ENCODE measurements around the gene PAXX.

PAXX gene

DNA sequence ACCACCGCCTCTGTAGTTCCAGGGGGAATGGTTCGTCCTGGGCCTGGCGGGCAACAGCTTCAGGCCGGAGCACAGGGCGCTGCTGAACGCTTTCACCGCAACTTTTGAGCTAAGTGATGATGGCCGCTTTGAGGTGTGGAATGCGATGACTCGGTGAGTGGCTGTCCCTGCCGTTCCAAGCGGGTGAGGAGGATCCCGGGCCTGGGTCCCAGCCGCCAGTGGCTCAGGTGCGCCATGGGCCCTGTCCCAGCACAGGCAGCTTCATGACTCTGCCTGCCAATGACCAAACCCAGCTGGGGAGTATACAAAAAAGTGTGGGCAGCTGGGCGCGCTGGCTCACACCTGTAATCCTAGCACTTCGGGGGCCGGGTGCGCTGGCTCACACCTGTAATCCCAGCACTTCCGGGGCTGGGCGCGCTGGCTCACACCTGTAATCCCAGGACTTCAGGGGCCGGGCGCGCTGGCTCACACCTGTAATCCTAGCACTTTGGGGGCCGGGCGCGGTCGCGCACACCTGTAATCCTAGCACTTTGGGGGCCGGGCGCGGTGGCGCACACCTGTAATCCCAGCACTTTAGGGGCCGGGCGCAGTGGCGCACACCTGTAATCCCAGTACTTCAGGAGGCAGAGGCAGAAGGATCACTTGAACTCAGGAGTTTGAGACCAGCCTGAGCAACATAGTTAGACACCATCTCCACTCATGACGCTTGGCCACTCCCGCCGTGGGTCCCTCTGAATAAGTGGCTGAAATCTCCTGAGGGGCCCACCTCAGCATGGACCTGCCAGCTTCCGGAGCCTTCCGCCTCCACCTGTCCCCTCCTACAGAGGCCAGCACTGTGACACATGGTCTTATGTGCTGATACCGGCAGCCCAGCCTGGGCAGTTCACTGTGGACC, 39.1 kb upstream of the PAXX start:
- DNase-seq (ENCODE audit: extremely low read depth in 1 of 2, low read depth in 1 of 2) = no peak

DNA sequence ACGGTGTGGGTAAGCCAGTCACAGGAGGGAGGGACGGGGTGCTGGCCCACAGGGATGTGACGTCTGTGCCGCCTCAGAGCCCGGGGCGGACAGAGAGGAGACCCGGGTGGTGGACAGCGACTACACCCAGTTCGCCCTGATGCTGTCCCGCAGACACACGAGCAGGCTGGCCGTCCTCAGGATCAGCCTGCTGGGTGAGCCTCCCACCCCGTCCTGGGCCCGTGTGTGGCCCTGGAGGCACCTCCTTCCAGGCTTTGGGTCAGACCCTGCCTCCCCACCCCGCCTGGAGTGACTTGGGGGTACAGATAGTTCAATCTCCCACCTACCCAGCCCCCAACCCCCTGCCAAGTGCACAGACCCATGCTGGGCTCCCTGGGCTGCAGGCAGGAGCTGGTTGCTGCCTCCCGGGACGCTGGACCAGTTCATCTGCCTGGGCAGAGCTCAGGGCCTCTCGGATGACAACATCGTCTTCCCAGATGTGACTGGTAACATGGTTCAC, 38.4 kb upstream of the PAXX start:
- no peak for DNase-seq (ENCODE audit: extremely low read depth in 1 of 2, low read depth in 1 of 2)

DNA sequence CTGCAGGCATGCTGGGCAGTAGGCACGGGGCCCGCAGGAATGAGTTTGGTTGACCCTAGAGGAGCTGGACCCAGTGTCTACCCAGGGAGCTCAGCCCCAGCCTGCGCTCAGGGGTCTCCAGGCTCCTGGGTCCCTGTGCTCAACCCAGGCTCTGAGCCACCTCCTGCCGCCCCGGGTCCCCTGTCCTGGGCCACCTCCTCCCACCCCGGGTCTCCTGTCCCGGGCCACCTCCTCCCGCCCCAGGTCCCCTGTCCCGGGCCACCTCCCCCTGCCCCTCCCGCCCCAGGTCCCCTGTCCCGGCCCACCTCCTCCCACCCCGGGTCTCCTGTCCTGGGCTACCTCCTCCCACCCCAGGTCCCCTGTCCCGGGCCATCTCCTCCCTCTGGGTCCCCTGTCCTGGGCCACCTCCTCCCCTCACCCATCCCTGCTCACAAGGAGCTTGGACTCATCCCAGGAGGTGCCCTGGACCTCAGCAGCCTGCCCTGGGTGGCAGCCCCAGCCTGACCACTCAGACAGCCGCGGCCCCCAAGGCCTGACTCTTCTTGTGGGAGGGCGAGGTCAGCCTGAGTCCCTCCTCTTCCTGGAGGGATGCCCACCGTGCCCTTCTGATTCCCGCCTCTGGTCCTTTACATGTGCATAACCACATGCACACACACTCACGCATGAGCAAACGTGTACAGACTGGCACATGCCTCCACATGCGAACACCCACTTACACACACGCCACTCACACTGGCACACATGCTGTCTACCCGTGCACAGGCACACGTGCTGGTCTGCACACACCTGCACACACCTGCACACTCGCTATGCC, 37.7 kb upstream of the PAXX start:
- no peak for DNase-seq (ENCODE audit: extremely low read depth in 1 of 2, low read depth in 1 of 2)

GRCh38 chr9:136955202-136955942, 36.9 kb upstream of the PAXX start:
- no peak for DNase-seq (ENCODE audit: extremely low read depth in 1 of 2, low read depth in 1 of 2)

DNA sequence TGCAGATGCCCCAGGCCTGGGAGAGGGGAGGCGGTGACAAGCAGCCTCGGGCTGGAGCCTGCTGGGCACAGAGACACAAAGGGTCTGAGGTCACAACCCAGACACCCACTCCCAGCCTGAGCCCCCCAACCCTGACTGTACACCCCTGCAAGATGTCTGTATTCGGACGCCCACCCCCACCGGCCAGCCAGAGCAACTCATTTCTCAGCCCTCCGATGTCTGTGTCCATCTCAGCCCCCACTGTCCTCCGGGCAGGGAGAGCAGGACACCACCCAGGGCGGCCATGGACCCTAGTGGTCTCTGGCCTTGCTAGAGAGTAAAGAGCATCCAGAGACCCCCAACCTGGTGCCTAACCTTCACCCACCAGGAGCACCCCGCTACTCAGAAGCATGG, 36.3 kb upstream of the PAXX start:
- DNase-seq (ENCODE audit: extremely low read depth in 1 of 2, low read depth in 1 of 2) = no peak

DNA sequence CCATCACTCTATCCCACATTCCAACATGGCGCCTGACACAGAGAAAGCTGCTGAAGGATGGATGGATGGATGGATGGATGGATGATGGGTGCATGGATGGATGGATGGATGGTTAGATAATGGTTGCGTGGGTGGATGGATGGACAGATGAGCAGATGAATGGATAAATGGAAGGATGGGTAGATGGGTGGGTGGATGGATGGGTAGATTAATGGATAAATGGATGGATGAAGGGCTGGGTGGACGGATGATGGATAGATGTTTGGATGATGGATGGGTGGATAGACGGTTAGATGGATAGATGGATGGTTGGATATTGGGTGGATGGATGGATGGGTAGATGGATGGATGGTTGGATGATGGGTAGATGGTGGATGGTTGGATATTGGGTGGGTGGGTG, 35.6 kb upstream of the PAXX start:
- no peak for DNase-seq (ENCODE audit: extremely low read depth in 1 of 2, low read depth in 1 of 2)

DNA sequence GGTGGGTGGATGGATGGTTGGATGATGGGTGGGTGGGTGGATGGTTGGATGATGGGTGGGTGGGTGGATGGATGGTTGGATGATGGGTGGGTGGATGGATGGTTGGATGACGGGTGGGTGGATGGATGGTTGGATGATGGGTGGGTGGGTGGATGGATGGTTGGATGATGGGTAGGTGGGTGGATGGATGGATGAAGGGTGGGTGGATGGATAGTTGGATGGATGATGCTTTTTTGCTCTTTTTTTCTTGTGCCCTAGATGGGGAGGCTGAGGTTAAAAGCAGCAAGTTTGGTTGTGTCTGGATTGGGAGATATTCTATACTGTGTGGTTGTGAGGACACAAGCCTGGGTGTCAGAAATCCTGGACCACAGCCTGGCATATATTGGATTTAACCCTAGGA, 34.8 kb upstream of the PAXX start:
- DNase-seq (ENCODE audit: extremely low read depth in 1 of 2, low read depth in 1 of 2) = no peak

- DNase-seq (ENCODE audit: extremely low read depth in 1 of 2, low read depth in 1 of 2) = no peak
Measured at GRCh38 chr9:136957901-136958300, 34.3 kb upstream of the PAXX start.

- no peak for DNase-seq (ENCODE audit: extremely low read depth in 1 of 2, low read depth in 1 of 2)
Measured at GRCh38 chr9:136958473-136958872, 33.7 kb upstream of the PAXX start.

DNA sequence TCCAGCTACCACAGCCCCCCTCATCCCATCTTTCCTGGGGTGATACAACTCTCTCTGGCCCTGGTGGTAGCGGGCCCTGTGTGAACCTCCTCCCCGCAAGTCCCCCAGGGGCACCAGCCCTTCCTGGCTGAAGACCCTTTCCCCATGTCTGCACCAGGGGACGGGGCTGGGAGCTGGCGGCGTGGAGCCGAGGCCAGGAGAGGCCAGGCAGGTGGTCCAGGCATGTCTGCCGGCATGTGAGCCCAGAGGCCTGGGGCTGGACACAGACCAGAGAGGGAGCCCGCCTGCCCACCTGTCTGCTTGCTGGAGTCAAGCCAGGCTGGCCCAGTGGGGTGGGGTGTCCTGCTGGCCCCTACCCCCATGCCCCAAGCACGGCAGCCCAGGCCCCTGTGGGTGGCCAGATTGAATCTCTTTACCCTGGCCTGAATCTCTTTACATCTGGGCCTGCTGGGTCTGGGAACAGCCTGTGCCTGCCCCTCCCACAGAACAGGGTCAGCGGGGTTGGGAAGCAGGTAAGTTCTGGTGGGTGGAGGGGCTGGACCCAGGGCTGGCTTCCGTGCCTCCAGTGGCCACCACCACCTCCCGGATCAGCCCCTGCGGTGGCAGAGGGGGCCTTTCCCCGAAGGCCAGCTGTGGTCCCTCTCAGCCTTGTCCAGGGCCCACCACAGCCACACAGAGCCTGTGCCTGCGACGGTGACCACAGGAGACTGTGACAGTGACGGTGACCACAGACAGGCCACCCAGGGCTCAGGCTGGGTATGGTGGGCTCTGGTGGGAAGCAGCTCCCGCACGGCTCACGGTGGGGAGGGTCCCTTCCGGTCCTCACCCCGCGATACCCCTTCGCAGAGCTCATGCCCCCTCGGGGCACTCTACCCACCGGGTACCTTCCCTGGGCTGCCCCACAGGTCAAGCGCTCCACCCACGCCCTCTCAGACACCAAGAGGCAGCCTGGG, 33.0 kb upstream of the PAXX start:
- no peak for DNase-seq (ENCODE audit: extremely low read depth in 1 of 2, low read depth in 1 of 2)

DNA sequence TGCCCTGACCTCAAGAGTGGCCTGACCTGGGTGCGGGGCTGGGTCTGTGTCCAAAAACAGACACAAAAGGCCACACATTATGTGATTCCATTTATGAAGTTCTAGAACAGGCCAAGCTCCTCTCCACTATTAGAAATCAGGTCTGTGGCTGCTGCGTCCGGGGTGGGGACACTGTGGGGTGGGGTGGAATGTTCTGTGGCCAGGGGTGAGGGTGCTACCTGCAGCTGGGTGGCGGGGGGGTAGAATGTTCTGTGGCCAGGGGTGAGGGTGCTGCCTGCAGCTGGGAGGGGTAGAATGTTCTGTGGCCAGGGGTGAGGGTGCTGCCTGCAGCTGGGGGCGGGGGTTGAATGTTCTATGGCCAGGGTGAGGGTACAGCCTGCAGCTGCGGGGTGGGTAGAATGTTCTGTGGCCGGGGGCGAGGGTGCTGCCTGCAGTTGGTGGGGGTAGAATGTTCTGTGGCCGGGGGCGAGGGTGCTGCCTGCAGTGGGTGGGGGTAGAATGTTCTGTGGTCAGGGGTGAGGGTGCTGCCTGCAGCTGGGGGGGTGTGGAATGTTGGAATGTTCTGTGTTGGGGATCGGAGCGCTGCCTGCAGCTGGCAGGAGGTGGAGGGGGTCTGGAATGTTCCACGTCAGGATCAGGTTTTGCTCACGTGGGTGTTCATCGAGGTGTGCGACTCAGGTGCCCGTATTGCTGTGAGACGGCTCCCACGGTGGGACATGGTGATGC, 31.8 kb upstream of the PAXX start:
- no peak for DNase-seq (ENCODE audit: extremely low read depth in 1 of 2, low read depth in 1 of 2)

GRCh38 chr9:136960938-136961275, 31.3 kb upstream of the PAXX start:
- no peak for DNase-seq (ENCODE audit: extremely low read depth in 1 of 2, low read depth in 1 of 2)

DNA sequence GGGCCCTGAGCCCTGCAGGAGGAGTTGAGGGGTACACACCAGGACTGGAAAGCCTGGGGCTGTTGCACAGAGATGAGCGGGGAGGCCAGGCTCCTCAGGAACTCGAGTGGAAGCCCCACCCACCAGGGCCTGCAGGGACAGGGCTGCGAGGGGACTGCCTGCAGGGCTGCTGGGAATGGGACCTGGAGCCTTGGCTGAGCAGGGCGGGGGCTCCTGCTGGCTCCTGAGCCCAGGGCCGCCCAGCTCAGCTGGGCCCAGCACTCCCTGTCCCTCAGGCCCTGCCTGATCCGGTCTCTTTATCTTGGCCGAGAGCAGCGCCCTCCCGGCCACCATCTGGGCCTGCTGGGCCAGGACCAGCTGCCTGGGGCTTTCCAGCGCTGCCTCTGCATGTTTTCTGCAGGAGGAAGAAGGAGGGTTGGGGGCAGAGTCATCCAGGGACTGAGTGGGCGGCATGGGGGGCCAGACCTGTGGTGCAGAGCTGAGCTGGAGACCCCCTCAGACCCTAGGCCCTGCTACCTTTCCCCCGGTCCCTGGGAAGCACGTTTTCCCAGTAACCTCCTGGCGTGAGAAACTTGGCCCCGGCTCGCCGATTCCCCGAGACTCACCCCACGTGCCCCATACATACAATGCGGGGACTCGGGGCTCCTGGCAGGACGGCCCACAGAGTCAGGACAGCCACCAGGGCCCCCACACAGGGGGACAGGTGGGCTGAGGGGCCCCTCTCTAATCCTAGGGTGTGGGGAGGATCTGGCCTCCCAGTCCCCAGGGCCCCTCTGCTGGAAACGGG, 30.8 kb upstream of the PAXX start:
- no peak for DNase-seq (ENCODE audit: extremely low read depth in 1 of 2, low read depth in 1 of 2)

DNA sequence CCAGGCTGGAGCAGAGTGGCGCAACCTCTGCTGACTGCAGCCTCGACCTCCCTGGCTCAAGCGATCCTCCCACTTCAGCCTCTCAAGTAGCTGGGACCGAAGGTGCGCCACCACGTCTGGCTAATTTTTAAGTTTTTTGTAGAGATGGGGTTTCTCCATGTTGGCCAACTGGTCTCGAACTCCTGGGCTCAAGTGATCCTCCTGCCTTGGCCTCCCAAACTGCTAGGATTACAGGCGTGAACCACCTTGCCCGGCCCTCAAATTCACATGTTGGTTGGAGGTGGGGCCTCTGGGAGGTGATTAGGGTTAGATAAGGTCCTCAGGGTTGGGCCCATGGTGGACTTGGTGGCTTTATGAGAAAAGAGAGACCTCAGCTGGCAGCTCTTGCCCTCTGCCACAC, 30.1 kb upstream of the PAXX start:
- DNase-seq (ENCODE audit: extremely low read depth in 1 of 2, low read depth in 1 of 2) = no peak

DNA sequence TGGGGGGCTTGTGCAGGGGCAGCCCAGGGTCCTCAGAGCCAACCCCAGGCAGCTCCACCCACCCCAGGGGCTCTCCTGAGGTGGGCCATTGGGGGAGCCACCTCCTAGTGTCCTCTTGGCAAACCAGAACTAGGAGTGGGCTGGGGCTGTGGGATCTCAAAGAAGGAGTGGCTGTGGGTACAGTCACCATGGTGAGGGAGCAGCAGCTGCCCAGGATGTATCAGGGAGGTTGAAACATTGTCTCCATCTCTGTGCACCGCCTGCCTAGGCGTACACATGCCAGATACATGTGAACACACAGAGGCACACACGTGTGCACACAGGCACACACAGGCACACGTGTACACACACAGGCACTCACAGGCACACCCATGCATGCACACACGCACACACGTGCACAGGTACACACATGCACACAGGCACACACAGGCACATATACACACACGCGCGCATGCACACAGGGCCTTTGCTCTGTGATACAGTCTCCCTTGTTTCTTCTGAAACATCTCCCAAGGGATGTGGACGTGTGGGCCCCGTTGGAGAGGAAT, 29.4 kb upstream of the PAXX start:
- DNase-seq (ENCODE audit: extremely low read depth in 1 of 2, low read depth in 1 of 2) = no peak

- no peak for DNase-seq (ENCODE audit: extremely low read depth in 1 of 2, low read depth in 1 of 2)
Measured at GRCh38 chr9:136963341-136963740, 28.9 kb upstream of the PAXX start.

DNA sequence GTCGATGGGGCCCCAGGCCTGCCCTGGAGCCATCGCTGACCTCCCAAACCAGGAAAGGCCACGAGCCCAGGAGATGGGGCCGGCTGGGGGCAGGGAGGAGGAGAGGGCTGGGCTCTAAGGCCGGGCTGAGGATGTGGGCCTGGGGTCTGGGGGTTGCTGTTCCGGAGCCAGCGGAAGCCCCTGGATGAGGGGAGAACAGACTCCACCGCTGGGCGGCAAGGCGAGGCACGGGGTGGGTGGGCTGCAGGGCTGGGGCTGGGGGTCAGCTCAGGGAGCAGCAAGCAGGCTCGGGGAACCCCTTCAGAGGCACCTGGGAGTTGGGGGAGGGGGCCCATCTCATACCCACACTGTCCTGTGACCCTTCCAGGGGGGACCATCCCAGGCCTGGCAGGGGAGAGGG, 28.5 kb upstream of the PAXX start:
- no peak for DNase-seq (ENCODE audit: extremely low read depth in 1 of 2, low read depth in 1 of 2)

GRCh38 chr9:136964171-136964689, 28.0 kb upstream of the PAXX start:
- no peak for DNase-seq (ENCODE audit: extremely low read depth in 1 of 2, low read depth in 1 of 2)
